Glutamatergic neuron (in vitro differentiated cells): Measurements from ENCODE around the gene CSF1. TPM values are rescaled to one million over a fixed set of nuclear protein-coding genes. Genes with fewer than 3 reads are reported as not detected.

Experiments
- DNase-seq: peaks from one replicate; pipeline ENCODE4 v3.0.0; 2022
- H3K27ac Mint-ChIP-seq: one replicate; pipeline ENCODE4 v1.8.0; 2020; ENCODE audit warnings: mild to moderate bottlenecking, mixed read lengths, inconsistent platforms; ENCODE audit not compliant: unreplicated experiment
- H3K27me3 Mint-ChIP-seq: one replicate; pipeline ENCODE4 v1.8.0; 2020; ENCODE audit warnings: mild to moderate bottlenecking, moderate library complexity, mixed read lengths, inconsistent platforms; ENCODE audit not compliant: unreplicated experiment
- H3K36me3 Mint-ChIP-seq: one replicate; pipeline ENCODE4 v1.8.0; 2020; ENCODE audit warnings: mild to moderate bottlenecking, mixed read lengths, inconsistent platforms; ENCODE audit not compliant: unreplicated experiment
- H3K4me1 Mint-ChIP-seq: one replicate; pipeline ENCODE4 v1.8.0; 2020; ENCODE audit warnings: mild to moderate bottlenecking, low read depth, mixed read lengths, inconsistent platforms; ENCODE audit not compliant: unreplicated experiment
- H3K4me3 Mint-ChIP-seq: one replicate; pipeline ENCODE4 v1.8.0; 2020; ENCODE audit warnings: mild to moderate bottlenecking, mixed read lengths, inconsistent platforms; ENCODE audit not compliant: unreplicated experiment
- H3K9me3 Mint-ChIP-seq: one replicate; pipeline ENCODE4 v1.8.0; 2020; ENCODE audit warnings: mild to moderate bottlenecking, moderate library complexity, mixed read lengths, inconsistent platforms; ENCODE audit not compliant: unreplicated experiment
- CTCF ChIP-seq: fragments of 200-600 bp; sonication (generic); IDR thresholded peaks from one replicate; pipeline ENCODE4 v1.5.0; 2021; ENCODE audit not compliant: partially characterized antibody, unreplicated experiment
- total RNA-seq: library from RNA; stranded (reverse); fragmentation: NEBNext Ultra II Directional; extraction: Animal tissue kit (Norgen Biotek cat#: 25700); gene quantifications from one replicate; pipeline ENCODE4 v1.2.1, GENCODE V29; 2021; ENCODE audit not compliant: unreplicated experiment

The CSF1 gene
- total RNA-seq, 1 donor from 2014 or later, result 0.59 TPM

- Mint-ChIP-seq H3K27ac (no peak overlapping the region), H3K36me3 (no peaks in the 10 kb centered on the region), H3K9me3 (peaks cover 2% of the 10 kb centered on the region), H3K4me3 (no peak overlapping the region), H3K27me3 (peaks cover 2% of the 10 kb centered on the region), H3K4me1 (peaks cover 10% of the 10 kb centered on the region)
- DNase-seq, result no peak
- TF ChIP-seq CTCF, result no peak
Observed at GRCh38 chr1:109893532-109894171, 17.0 kb upstream of the CSF1 start.

GRCh38 chr1:109894823-109895719 is 15.6 kb upstream of the CSF1 start:
- peaks cover under 1% of the 10 kb centered on the region for H3K9me3 Mint-ChIP-seq
- H3K36me3 Mint-ChIP-seq, result no peaks in the 10 kb centered on the region
- no peak for TF ChIP-seq CTCF

GRCh38 chr1:109895720-109896504 is 14.7 kb upstream of the CSF1 start:
- no peaks in the 10 kb centered on the region for H3K36me3 Mint-ChIP-seq
- TF ChIP-seq CTCF, result no peak
- no peak for DNase-seq
- no peak overlapping the region for H3K27ac Mint-ChIP-seq
- H3K4me3 Mint-ChIP-seq, result no peak overlapping the region
- H3K4me1 Mint-ChIP-seq, result peaks cover 10% of the 10 kb centered on the region
- H3K27me3 Mint-ChIP-seq, result peaks cover 2% of the 10 kb centered on the region
- H3K9me3 Mint-ChIP-seq, result no peaks in the 10 kb centered on the region

More at GRCh38 chr1:109894823-109895719, 15.6 kb upstream of the CSF1 start:
- no peak for DNase-seq
- peaks cover under 1% of the 10 kb centered on the region for H3K27me3 Mint-ChIP-seq
- no peak overlapping the region for H3K27ac Mint-ChIP-seq
- H3K4me3 Mint-ChIP-seq, result no peak overlapping the region
- H3K4me1 Mint-ChIP-seq, result peaks cover 10% of the 10 kb centered on the region

GRCh38 chr1:109896681-109897080 is 14.0 kb upstream of the CSF1 start:
- Mint-ChIP-seq H3K9me3 (no peaks in the 10 kb centered on the region), H3K27me3 (peaks cover 4% of the 10 kb centered on the region), H3K27ac (no peak overlapping the region), H3K36me3 (no peaks in the 10 kb centered on the region), H3K4me1 (peaks cover 5% of the 10 kb centered on the region), H3K4me3 (no peak overlapping the region)
- no peak for TF ChIP-seq CTCF
- no peak for DNase-seq
